ENCODE results near the gene FOXO6. TPM values are rescaled to one million over a fixed set of nuclear protein-coding genes. Genes with fewer than 3 reads are reported as not detected.

FOXO6 gene
- total RNA-seq, 6 experiments from 2014 or later = 0.12 to 0.55 (median 0.54) TPM; not detected in 3

DNA sequence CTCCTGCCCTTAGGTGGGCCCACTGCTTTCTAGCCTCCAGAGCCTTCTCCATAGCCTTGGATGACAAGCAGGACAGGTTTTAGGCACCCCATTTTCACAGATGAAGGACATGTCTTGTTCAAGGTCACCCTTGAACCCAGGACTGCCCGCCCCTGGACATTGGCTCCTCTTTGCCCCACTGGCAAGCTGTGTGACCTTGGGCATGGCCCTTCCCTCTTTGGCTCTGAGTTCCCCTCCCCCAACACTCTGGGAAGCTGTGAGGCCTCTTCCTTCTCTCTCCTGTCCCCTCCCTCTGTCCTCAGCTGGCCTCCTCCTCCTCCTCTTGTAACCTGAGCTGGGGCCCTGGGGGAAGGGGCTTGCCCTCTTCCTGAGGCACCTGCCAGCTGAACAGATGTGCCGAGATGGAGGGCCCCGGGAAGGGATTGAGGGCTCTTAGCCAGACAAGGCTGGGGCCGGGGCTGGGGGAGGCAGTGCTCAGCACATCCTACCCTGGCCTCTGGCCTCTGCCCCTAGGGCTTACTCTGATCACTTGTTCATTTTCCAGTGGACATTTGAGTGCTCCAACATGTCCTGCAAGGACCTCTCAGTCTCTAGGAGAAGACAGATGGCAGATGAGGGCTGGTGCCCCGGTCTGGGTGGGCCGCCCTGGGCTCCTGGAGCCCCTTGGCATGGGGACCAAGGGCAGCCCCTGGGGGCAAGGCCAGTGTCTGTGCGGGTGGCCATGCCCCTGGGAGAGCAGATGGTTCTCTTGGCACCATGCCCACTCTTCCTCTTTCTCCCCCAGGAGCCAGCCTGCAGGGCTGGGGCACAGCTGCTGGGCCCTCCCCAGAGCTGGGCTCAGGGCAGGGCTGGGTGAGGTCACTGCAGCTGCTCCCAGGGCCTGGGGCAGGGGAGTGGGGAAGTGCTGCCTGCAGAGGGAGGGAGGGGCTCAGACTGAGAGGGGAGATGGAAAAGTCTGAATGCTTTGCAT, 10.7 kb downstream of the FOXO6 start:
- 43% methylated on average over 5 of the region's 7 CpGs for WGBS (ENCODE audit: insufficient coverage, low coverage, low lambda C conversion rate, missing lambda C conversion rate)
- intact Hi-C loops (cut with DNase I) = no loop called here
- no peaks in the 10 kb centered on the region for H3K27me3 ChIP-seq
- no peaks in the 10 kb centered on the region for H3K9me3 ChIP-seq
- no peak for DNase-seq
- peaks cover 0 to under 1% (median 0%) of the 10 kb centered on the region in 4 donors for H3K4me1 ChIP-seq
- peak in 1 of 4 donors; percentile 14 for ATAC-seq
- TF ChIP-seq, protein P1, sequence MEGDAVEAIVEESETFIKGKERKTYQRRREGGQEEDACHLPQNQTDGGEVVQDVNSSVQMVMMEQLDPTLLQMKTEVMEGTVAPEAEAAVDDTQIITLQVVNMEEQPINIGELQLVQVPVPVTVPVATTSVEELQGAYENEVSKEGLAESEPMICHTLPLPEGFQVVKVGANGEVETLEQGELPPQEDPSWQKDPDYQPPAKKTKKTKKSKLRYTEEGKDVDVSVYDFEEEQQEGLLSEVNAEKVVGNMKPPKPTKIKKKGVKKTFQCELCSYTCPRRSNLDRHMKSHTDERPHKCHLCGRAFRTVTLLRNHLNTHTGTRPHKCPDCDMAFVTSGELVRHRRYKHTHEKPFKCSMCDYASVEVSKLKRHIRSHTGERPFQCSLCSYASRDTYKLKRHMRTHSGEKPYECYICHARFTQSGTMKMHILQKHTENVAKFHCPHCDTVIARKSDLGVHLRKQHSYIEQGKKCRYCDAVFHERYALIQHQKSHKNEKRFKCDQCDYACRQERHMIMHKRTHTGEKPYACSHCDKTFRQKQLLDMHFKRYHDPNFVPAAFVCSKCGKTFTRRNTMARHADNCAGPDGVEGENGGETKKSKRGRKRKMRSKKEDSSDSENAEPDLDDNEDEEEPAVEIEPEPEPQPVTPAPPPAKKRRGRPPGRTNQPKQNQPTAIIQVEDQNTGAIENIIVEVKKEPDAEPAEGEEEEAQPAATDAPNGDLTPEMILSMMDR (IDR thresholded peaks at IDR 0.05) = no peak
- TF ChIP-seq POLR2A (IDR thresholded peaks at IDR 0.05) = no peak
- H3K27ac ChIP-seq = no peak overlapping the region
- no peak overlapping the region for H3K4me3 ChIP-seq
- H3K36me3 ChIP-seq = no peaks in the 10 kb centered on the region

GRCh38 chr1:41372600-41372993, 11.4 kb downstream of the FOXO6 start:
- Histone ChIP-seq H3K4me1 (no peaks in the 10 kb centered on the region), H3K27ac (no peak overlapping the region), H3K9me3 (no peaks in the 10 kb centered on the region), H3K36me3 (no peaks in the 10 kb centered on the region), H3K27me3 (no peaks in the 10 kb centered on the region), H3K4me3 (no peak overlapping the region)
- 38% methylated on average over 2 of the region's 4 CpGs for WGBS (ENCODE audit: insufficient coverage, low coverage, low lambda C conversion rate, missing lambda C conversion rate)
- TF ChIP-seq POLR2A (IDR thresholded peaks at IDR 0.05) = no peak
- TF ChIP-seq, protein P1 (IDR thresholded peaks at IDR 0.05) = no peak
- DNase-seq (no peak), ATAC-seq (no peak)
- intact Hi-C loops (cut with DNase I) = no loop called here

GRCh38 chr1:41373373-41373772, 12.1 kb downstream of the FOXO6 start:
- WGBS (ENCODE audit: insufficient coverage, low coverage, low lambda C conversion rate, missing lambda C conversion rate) = no CpG with 5 or more reads among the region's 6 CpGs
- H3K27ac ChIP-seq = no peak overlapping the region
- TF ChIP-seq, protein P1 (IDR thresholded peaks at IDR 0.05) = no peak
- no peak for TF ChIP-seq POLR2A (IDR thresholded peaks at IDR 0.05)
- no peaks in the 10 kb centered on the region for H3K36me3 ChIP-seq
- no peak overlapping the region for H3K4me3 ChIP-seq
- no peaks in the 10 kb centered on the region for H3K27me3 ChIP-seq
- DNase-seq = no peak
- intact Hi-C loops (cut with DNase I) = no loop called here
- H3K4me1 ChIP-seq = no peaks in the 10 kb centered on the region
- H3K9me3 ChIP-seq = no peaks in the 10 kb centered on the region
- no peak for ATAC-seq

- Histone ChIP-seq H3K4me3 (no peak overlapping the region), H3K9me3 (no peaks in the 10 kb centered on the region), H3K27ac (no peak overlapping the region), H3K27me3 (no peaks in the 10 kb centered on the region), H3K36me3 (no peaks in the 10 kb centered on the region), H3K4me1 (no peaks in the 10 kb centered on the region)
- DNase-seq (no peak), ATAC-seq (no peak)
- intact Hi-C loops (cut with DNase I) = no loop called here
- 47% methylated on average over 6 of the region's 6 CpGs for WGBS (ENCODE audit: insufficient coverage, low coverage, low lambda C conversion rate, missing lambda C conversion rate)
- no peak for TF ChIP-seq POLR2A (IDR thresholded peaks at IDR 0.05)
- TF ChIP-seq, protein P1 (IDR thresholded peaks at IDR 0.05) = no peak
Measured at GRCh38 chr1:41374711-41375110, 13.5 kb downstream of the FOXO6 start.

All from right lobe of liver (tissue), 6 donors.